Effector CD4-positive, alpha-beta T cell (primary cell): ENCODE results near the gene FOXRED1.
"Not testable (repeated sequence)": the region's sequence is repeated elsewhere in the genome, so short reads cannot be mapped to it uniquely, and the experiment has no call there.

Experiments
- DNase-seq: peaks from one replicate; pipeline ENCODE4 v3.0.0-alpha.2; 2020

FOXRED1 gene

DNA sequence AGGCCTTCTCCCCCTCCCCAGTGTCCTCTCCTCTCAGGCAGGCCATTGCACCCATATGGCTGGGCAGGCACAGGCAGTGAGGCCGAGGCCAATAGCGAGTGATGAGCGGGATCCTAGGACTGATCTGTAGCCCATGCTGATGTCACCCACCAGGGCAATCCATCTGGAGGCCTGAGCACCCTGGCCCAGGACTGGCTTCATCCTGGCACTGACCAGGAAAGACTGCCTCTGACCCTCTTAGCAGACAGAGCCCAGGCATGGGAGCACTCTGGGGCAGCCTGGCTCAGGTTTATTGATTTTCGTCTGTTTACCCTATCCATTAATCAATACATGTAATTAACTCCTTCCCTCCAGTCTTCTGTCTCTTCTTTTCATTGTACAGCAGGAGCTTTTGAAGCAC, 8.8 kb downstream of the FOXRED1 start:
- DNase-seq, result no peak

- DNase-seq, result no peak
Observed at GRCh38 chr11:126279191-126279590, 10.2 kb downstream of the FOXRED1 start.

DNA sequence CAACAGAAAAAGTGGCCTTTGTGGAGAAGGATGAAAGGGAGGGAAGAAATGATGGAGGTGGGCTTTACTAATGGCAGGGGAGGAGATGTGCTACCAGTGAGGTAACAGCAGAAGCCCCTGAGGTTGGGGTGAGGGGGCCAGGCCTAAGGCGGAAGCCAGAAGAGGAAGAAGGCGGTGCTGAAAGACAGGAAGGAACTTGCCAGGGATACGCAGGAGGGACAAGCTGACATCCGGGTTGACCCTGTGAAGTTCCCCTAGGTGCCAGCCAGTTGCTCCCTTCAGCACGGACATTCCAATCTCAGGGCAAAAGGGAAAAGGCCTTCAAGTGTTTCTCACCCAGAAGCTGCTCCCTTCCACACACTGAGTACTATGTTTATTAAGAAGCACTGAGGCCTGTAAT, 11.6 kb downstream of the FOXRED1 start:
- DNase-seq, result no peak

DNA sequence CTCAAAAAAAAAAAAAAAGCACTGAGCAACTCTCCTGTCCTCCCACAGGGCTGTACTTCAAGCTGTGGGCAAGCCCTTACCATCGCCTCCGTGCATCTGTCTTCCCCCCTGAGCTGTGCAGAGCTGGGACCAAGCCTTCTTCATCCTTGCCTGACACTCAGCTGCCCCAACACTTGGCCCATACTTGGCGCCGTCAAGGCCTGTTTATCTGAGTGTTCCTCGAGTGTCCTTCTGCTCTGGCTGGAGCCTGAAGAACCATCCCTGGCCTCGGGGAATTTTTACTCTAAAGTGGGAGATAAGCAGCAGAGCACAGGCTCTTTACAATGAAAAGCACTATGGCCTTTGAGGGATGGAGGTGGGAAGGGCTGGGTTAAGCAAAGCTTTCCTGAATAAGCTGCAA, 12.3 kb downstream of the FOXRED1 start:
- no peak for DNase-seq

DNA sequence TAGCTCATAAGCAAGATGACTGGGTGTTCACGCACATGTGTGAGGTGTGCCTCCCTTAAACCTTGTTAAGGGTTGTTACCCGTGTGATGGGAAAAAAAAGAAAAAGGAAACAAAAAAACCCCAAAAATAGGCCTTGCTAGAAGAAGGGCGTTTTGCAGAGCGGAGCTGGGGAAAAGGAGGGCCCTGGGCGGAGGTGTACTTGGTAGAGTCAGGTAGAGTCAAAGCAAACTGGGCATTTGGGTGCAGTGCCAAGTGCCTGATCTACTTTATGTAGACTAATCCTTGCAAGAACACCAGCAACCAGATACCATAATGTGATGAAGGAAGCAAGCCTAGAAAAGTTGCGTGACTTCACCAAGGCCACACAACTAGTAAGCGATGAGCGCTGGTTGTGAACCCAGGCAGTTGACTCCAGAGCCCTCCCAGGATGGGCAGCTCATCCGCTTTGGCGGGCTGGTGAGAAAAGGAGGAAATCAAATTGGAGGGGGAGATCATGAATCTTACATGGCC, 12.8 kb downstream of the FOXRED1 start:
- no peak for DNase-seq

GRCh38 chr11:126282361-126282735, 13.4 kb downstream of the FOXRED1 start:
- DNase-seq, result peak; percentile 26

DNA sequence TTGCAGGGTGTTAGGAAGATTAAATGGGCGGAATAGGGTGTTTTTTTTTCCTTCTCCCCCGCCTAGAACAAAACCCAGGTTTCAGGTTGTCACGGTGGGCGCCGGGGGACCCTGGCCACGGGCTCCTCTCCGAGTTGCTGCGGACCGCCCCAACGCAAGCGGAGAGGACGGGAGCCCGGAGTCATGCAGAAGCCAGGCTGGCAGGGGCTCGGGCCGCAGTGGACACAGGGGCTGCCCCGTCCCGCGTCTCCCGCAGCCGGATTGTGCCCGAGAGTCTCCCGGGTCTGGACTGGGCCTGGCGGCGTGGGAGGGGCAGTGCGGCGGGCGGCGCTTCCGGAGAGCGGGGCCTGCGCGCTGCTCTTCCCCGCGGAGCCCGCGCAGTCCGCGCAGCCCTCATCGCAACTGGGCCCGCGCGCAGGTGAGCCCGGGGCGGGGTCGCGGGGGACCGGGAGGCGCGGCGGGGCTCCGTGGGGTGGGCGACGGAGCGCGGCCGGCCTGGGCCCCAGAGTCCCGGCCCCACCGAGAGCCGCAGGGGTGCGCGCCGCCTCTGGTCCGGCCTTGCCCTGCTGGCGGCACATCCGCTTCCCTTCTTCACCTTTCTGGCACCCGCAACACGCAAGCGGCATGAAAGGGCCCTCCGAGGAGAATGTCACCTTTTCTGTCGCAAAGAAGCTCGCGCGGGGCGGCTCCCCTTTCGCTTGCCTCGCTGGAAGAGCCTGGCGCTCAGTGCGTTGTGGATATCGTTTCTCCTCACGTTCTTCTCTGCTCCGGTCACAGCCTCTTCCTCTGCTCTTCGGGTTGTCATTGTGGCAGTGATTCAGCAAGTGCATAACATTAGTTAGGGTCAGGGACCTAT, 14.0 kb downstream of the FOXRED1 start, which contains the start of gene TIRAP:
Gene TIRAP (plus strand): TSS at position 358 of the 856 bp plus-strand sequence. CDS start 7,802 bp downstream, outside the sequence.
- DNase-seq, result peak; percentile 53

DNA sequence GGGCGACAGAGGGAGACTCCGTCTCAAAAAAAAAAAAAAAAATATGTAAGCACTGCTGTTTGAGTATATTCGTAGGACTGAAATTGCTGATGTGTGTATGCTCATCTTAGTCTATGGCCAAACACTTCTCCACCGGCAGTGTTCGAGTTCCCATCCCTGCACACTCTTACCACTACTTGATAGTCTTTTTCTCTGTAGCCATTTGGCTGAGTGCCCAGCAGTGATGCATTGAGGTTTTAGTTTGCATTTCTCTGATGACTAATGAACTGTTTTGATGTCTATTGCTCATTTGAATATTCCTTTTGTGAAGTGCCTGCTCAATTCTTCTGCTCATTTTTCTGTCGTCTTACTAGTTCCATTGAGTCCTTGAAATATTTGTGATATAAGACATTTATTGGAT, 15.9 kb downstream of the FOXRED1 start:
- DNase-seq, result peak; percentile 81

GRCh38 chr11:126288237-126288636, 19.3 kb downstream of the FOXRED1 start:
- DNase-seq, result no peak

- no peak for DNase-seq
Observed at GRCh38 chr11:126290887-126291286, 21.9 kb downstream of the FOXRED1 start.

DNA sequence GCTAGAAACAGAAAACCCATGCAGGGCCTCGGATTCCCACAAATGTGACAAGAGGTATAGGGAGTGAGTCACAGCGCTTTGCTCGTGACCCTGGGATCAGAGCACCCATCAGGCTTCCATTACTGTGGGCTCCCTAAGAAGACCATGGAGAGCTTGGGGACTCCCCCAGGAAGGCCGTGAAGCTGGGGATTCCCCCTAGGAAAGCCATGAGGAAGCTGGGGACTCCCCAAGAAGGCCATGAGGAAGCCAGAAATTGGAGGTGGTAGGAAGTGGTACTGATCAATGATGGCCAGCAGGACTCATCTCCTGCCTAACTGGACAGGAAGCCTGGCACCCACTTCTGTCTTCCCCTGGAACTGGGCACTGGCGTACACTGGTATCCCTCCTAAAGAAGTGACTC, 24.8 kb downstream of the FOXRED1 start:
- DNase-seq, result no peak

DNA sequence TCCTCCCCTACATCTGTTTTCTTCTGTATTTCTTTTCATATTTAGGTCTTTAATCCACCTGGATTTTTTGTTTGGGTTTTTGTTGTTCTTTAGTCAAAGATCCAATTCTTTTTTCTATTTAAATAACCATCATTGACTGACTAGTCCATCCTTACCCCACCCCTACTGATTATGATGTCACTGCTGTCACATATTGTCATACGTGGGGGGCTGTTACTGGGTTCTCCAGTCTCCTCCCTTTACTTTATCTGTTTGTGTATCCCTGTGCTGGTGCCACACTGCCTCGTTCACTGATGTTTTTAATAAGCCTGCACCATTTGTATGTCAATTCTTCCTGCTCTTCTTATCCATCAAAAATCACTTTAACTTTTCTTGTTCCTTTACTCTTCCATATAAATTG, 28.1 kb downstream of the FOXRED1 start:
- no peak for DNase-seq

- peak; percentile 76 for DNase-seq
Observed at GRCh38 chr11:126303623-126304456, 34.9 kb downstream of the FOXRED1 start, which contains the start of gene DCPS. DCPS (plus strand) TSS chr11:126304060; CDS start chr11:126304081, 21 bp downstream.

- DNase-seq, result no peak
Observed at GRCh38 chr11:126304457-126305075, 35.6 kb downstream of the FOXRED1 start.

GRCh38 chr11:126305699-126306098, 36.7 kb downstream of the FOXRED1 start:
- DNase-seq, result no peak

- DNase-seq, result no peak
Observed at GRCh38 chr11:126307706-126308105, 38.8 kb downstream of the FOXRED1 start.

DNA sequence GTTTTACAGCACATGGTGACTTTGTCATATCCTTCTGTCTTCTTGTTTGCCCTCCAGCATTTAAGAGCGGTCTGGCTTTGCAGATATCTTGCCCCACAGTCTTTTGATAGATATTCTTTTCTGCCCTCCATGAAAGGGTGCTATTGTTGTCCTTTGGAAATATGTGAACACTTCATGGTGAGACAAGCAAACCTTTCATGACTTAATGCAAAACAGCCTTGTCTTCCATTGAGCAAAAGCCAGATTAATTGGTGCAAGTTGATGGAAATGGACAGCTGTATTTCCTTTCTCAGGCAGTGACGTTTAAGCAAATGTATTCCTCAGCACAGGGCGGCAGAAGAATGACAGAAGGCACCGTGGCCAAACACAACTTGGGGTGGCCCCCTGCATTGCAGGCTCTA, 39.3 kb downstream of the FOXRED1 start:
- no peak for DNase-seq

- DNase-seq, result not testable (repeated sequence)
Observed at GRCh38 chr11:126308771-126309170, 39.8 kb downstream of the FOXRED1 start.

GRCh38 chr11:126310200-126310991, 41.4 kb downstream of the FOXRED1 start:
- DNase-seq, result peak; percentile 29

GRCh38 chr11:126310992-126311310, 42.0 kb downstream of the FOXRED1 start:
- no peak for DNase-seq

- no peak for DNase-seq
Observed at GRCh38 chr11:126311401-126312291, 42.7 kb downstream of the FOXRED1 start.
